ENCODE measurements around the gene UNCX.

UNCX gene

GRCh38 chr7:1232623-1233332, at the start of gene UNCX:
TSS of gene UNCX (plus strand) at chr7:1232872. CDS start at chr7:1233018, 146 bp downstream.
- Histone ChIP-seq H3K27ac (no peak within 1 kb of the TSS), H3K36me3 (no peaks in the 10 kb centered on the region), H3K4me3 (ENCODE audit: low read depth, low read length) (no peak within 1 kb of the TSS), H3K9me3 (ENCODE audit: severe bottlenecking) (no peaks in the 10 kb centered on the region), H3K27me3 (ENCODE audit: insufficient read depth, low read depth, severe bottlenecking) (peaks cover 73% of the 10 kb centered on the region)
- TF ChIP-seq CTCF (IDR thresholded peaks at IDR 0.05; ENCODE audit: low read depth, low read length) = no peak
- no peak for DNase-seq

DNA sequence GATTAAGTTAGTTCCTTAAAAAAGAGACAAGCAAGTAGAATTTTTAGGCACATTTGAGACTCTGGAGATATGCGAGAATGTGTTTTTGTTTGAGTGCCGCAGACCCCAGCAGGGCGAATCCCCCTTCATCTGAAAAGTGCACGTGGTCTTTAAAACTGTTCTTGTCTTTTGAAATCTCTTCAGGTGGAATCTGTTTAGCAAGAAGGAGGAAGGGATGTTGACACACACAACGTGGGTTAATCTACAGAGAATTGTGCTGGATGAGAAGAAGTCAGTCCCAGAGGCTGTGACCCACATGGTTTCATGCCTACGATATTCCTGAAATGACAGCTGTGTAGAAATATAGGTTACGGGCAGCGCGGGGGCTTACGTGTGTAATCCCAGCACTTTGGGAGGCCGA, 45.5 kb upstream of the UNCX start:
- DNase-seq = no peak
- H3K27me3 ChIP-seq (ENCODE audit: insufficient read depth, low read depth, severe bottlenecking) = no peaks in the 10 kb centered on the region
- no peaks in the 10 kb centered on the region for H3K9me3 ChIP-seq (ENCODE audit: severe bottlenecking)
- no peak for TF ChIP-seq CTCF (IDR thresholded peaks at IDR 0.05; ENCODE audit: low read depth, low read length)
- no peak overlapping the region for H3K4me3 ChIP-seq (ENCODE audit: low read depth, low read length)
- H3K27ac ChIP-seq = no peak overlapping the region
- H3K36me3 ChIP-seq = no peaks in the 10 kb centered on the region

GRCh38 chr7:1188720-1189294, 43.9 kb upstream of the UNCX start:
- H3K27ac ChIP-seq = no peak overlapping the region
- DNase-seq = no peak
- no peak for TF ChIP-seq CTCF (IDR thresholded peaks at IDR 0.05; ENCODE audit: low read depth, low read length)
- H3K4me3 ChIP-seq (ENCODE audit: low read depth, low read length) = no peak overlapping the region
- H3K9me3 ChIP-seq (ENCODE audit: severe bottlenecking) = no peaks in the 10 kb centered on the region
- no peaks in the 10 kb centered on the region for H3K36me3 ChIP-seq
- no peaks in the 10 kb centered on the region for H3K27me3 ChIP-seq (ENCODE audit: insufficient read depth, low read depth, severe bottlenecking)

- Histone ChIP-seq H3K36me3 (no peaks in the 10 kb centered on the region), H3K4me3 (ENCODE audit: low read depth, low read length) (no peak overlapping the region), H3K27me3 (ENCODE audit: insufficient read depth, low read depth, severe bottlenecking) (no peaks in the 10 kb centered on the region), H3K9me3 (ENCODE audit: severe bottlenecking) (no peaks in the 10 kb centered on the region), H3K27ac (no peak overlapping the region)
- no peak for DNase-seq
- TF ChIP-seq CTCF (IDR thresholded peaks at IDR 0.05; ENCODE audit: low read depth, low read length) = no peak
Measured at GRCh38 chr7:1189986-1190772, 42.5 kb upstream of the UNCX start.

- DNase-seq = no peak
- TF ChIP-seq CTCF (IDR thresholded peaks at IDR 0.05; ENCODE audit: low read depth, low read length) = no peak
- Histone ChIP-seq H3K4me3 (ENCODE audit: low read depth, low read length) (no peak overlapping the region), H3K36me3 (no peaks in the 10 kb centered on the region), H3K27me3 (ENCODE audit: insufficient read depth, low read depth, severe bottlenecking) (no peaks in the 10 kb centered on the region), H3K27ac (no peak overlapping the region), H3K9me3 (ENCODE audit: severe bottlenecking) (no peaks in the 10 kb centered on the region)
Measured at GRCh38 chr7:1192171-1192676, 40.4 kb upstream of the UNCX start.

All from WERI-Rb-1 (cell line).